GM18870 (cell line): ENCODE measurements around the gene NMUR2.

Source experiments
- ATAC-seq: cut with Tn5 transposase; IDR thresholded peaks from one replicate; pipeline ENCODE4 v1.9.1; 2021; ENCODE audit warnings: moderate library complexity; ENCODE audit not compliant: unreplicated experiment

Gene NMUR2, protein sequence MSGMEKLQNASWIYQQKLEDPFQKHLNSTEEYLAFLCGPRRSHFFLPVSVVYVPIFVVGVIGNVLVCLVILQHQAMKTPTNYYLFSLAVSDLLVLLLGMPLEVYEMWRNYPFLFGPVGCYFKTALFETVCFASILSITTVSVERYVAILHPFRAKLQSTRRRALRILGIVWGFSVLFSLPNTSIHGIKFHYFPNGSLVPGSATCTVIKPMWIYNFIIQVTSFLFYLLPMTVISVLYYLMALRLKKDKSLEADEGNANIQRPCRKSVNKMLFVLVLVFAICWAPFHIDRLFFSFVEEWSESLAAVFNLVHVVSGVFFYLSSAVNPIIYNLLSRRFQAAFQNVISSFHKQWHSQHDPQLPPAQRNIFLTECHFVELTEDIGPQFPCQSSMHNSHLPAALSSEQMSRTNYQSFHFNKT

GRCh38 chr5:152405145-152405544, at the start of gene NMUR2:
NMUR2 (minus strand) TSS chr5:152405279; CDS start chr5:152405113, 166 bp downstream.
- no peak for ATAC-seq

DNA sequence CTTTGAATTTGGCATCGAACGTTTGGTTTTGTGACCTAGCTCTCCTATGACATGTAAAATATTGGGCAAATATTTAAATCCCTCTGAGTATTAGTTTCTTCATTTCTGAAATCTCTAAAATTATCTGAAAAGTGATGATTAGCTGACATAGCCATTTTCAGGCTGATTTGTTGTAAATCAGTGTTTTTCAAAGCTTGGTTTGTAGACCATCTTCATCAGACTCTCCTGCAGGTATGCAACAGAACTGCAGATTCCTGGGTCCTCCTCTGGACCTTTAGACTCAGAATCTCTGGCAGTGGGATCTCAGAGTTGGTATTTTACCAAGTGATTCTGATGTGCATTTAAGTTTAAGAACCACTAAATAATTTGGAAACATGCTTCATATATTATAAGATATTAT, 38.9 kb upstream of the NMUR2 start:
- no peak for ATAC-seq

DNA sequence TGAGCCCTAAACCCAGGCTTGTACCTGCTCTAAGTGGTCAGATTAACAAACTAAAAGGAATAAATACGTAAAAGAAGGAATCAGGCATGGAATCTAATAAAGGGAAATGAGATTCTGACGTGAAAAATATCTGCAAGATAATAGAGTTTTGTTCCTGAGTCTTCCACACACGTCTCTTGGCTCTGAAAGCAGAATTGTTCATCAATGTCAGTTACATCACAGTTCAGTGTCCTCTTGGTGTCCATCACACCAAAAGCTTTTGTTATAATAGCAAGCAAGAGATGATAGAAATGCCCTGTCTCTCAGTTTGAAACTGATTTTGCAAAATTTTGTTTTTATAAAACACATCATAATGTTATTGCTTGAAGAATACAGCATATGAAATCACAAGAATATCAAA, 34.7 kb upstream of the NMUR2 start:
- ATAC-seq = no peak

DNA sequence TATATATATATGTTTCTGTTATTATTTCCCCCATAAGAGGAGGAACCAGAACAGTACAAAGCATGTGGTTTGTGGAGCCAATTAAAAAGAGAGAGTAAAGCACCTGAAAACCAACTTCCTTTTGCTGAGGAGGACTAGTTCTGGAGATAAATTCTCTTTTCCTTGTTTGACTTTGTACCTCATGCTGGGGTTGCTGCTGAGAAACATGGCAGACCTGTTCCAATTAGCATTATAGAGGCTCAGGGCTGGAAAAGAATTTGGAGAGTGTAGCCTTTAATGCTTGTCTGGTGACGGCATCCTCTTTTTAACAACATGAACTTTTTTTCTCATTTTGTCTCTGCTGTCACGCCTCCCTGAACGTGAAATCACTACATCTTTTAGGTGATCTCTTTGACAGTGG, 32.8 kb upstream of the NMUR2 start:
- ATAC-seq = no peak

DNA sequence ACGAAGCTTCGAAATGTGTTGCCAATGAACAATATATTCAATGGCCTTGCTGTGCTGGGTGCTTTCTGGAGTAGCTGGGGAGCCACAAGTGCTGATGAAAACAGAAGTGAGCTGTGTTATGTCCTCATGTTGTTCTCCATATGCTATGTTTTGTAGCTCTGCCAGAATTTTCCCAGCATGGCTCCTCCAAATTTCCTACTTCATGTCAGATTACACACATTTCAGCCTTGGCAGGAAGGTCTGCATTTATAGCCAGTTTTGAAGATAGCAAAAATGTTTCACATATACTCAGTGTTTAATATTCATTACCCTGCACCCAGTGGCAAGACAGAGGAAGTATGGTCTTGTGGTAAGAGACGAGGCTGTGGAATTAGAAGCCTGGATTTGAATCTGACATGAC, 22.6 kb upstream of the NMUR2 start:
- ATAC-seq = no peak

GRCh38 chr5:152425083-152425482, 20.0 kb upstream of the NMUR2 start:
- ATAC-seq = no peak

- ATAC-seq = no peak
Measured at GRCh38 chr5:152424501-152424900, 19.4 kb upstream of the NMUR2 start.

DNA sequence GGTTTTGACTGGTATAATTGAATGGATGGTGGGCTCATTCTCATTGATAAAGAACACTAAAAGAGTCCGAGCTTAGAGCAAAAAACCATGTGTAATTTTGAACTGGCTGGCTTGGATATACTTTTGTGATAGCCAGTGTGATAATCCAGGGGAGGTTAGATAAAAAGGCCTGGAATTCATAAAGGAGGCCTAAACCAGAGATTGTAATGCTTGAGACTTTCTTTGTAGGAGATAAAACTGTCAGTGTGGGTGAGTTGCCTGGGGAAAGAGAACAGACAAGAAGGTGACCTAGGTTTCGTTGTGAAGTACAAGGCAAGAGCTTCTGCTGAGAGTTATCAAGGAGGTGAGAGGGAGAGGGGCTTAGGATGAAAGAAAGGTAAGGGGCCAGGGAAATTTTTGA, 17.0 kb upstream of the NMUR2 start:
- no peak for ATAC-seq

DNA sequence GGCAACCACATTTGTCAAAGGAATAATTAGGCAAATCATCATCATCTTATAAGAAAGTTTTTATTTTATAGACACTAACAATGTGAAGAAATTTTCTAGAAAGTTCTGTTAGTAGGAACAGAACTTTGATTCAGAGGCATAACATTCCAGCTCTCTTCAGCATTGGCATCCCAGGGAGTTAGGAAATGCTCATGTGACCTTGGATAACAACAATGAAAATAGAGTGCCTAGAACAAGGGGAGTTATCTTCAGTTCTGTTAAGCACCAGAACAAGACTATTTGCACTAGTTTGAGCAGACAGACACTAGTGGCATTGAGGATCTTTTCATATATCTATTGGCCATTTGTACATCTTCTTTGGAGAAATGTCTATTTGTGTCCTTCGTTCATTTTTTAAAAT, 7.0 kb upstream of the NMUR2 start:
- no peak for ATAC-seq

GRCh38 chr5:152406082-152406481, 1.0 kb upstream of the NMUR2 start:
- ATAC-seq = no peak

GRCh38 chr5:152404494-152404893, 585 bp downstream of the NMUR2 start:
- ATAC-seq = no peak

DNA sequence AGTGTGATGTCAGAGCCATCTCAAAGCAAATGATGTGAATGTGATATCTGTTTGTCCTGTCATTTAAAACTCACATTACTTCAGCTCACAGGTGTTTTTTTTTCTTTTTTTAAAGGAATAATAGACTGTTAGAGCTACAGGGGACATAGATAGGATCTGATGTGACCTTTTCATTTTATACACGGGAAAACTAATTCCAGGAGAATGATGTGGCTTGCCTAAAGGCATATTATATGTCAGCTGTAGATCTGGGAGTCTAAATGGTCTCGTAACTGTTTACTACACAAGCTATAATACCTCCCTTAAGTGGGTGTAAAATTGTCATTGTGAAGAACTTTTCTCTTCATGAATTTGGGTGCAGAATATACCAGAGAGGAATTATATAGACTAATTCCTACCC, 2.0 kb downstream of the NMUR2 start:
- ATAC-seq = no peak

GRCh38 chr5:152400846-152401245, 4.2 kb downstream of the NMUR2 start:
- ATAC-seq = no peak

DNA sequence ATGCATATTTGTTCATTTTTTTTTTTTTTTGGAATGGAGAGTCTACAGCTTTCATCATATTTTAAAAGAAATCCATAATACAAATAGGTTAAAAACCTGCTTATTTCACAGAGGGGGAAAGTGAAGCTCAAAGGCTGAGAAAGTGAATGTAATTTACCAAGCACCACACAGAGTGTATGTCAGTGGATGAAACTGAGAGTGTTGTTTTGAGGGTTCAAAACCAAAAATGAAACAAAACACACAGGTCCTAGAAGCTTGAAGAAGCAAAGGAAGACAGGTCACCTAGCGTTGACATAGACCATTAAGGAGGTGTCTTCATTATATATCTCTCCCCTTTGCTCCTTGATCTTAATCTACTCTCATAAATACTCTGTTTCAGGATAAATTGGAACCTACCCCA, 7.5 kb downstream of the NMUR2 start:
- ATAC-seq = peak; percentile 73

- no peak for ATAC-seq
Measured at GRCh38 chr5:152393441-152393840, 11.6 kb downstream of the NMUR2 start.

DNA sequence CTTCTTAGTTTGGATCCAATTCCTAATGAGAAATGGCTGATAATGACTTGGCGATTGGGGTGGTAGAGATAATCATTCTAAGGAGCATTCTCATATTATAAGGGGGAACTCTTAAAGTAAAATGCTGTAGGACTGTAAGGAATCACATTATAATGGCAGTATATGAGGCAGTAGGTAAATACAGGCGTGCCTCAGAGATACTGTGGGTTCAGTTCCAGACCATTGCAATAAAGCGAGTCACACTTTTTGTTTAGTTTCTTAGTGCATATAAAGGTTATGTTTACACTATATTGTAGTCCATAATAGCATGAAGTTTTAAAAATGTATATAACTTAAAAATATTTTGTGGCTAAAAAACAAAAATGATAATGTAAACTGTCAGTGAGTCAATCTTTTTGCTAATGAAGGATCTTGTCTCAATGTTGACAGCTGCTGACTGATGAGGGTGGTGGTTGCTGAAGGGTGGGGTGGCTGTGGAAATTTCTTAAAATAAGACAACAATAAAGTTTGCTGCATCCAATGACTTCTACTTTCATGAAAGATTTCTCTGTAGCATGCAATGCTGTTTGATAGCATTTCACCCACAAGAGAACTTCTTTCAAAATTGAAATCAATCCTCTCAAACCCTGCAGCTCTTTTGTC, 15.8 kb downstream of the NMUR2 start:
- no peak for ATAC-seq

DNA sequence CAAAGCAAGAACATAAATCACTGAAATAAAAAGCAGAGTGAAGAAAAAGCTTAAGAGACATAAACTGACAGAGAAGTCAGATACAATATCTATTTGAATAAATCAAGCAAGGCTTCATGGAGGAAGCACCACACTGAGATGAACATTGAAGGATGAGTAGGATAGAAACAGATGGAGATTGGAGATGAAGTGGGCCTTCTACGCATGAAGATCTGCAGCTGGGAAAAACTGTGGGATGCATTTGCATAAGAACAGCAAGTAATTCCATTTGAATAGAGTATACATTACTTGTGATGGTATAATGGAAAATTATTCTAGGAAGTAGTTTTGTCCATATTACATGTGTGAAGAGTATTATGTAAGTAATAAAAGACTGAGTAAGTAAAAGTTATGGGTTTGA, 16.5 kb downstream of the NMUR2 start:
- no peak for ATAC-seq

DNA sequence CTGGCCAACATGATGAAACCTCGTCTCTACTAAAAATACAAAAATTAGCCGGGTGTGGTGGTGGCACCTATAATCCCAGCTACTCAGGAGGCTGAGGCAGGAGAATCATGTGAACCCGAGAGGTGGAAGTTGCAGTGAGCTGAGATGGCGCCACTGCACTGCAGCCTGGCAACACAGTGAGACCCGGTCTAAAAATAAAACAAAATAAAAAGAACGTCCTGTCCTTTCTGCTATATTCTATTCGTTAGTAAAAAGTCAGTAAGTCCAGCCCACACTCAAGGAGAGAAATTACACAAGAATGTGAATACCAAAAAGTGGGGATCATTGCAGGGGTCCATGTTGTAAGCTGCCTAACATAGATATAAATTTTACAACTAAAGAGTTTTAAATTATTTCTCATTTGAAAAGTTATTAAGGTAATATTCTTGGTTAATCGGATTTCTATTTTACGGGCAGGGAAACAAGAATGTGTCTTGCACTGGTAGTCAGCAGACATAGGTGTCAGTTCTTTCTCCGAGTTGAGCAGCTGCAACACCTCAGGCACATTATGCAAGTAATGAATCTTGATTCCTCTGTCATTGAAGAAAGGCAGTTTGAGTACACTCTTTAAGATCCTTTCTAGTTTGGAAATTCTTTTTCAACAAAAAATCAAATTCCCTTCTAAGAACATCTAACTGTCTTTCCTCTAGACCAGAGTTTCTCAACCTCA, 24.5 kb downstream of the NMUR2 start:
- ATAC-seq = no peak

- no peak for ATAC-seq
Measured at GRCh38 chr5:152379331-152379730, 25.7 kb downstream of the NMUR2 start.

GRCh38 chr5:152378730-152379129, 26.3 kb downstream of the NMUR2 start:
- ATAC-seq = no peak

DNA sequence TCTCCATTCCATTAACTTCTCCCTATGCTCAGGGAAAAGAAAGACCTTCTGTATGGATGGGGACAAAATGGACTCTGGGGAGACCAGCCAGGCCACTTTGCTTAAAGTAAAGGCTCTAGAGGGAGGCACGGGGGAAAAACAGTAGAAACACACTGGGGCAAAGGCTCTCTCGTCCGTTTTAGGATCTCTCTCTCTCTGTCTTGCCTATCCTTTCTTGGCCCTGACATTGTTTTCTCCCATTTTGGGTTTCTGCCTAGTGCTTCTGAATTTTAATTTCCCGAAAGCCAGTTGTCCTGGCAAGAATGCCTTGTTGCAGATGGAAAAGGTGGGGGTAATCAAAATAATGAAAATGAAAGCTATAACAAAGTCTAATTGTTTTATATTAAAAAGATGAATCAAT, 28.2 kb downstream of the NMUR2 start:
- no peak for ATAC-seq

DNA sequence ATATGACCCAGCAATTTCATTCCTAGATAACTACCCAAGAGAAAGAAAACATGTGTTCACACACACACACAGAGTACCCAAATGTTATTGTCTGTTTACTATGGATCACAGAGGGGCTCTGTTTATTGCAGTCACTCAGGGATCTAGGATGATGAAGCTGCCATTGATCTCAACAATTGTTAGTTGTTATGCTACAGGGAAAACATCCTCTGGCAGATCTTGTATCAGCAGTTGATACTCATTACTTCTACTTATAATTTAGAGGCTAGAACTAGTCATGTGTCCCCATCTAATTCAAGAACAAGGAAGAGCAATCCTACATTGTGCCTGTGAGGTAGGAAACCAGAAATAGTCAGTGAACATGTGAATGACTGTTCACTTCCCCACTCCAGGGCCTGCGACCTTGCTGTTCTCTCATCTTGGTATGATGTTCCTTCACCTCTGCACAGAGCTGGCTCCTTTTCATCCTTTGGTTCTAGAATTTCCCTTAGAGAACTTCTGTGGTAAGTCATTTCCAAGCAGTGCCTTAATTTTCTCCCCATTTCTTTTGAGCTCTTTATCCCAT, 30.3 kb downstream of the NMUR2 start:
- ATAC-seq = no peak
